RCC 7860 (cell line): ENCODE data around the gene PIH1D1.

Source experiments
- DNase-seq: peaks from one replicate; pipeline ENCODE4 v3.0.0-alpha.2; 2015; ENCODE audit warnings: low spot score
- FAIRE-seq: peaks from 2 replicates; lab custom pipeline; 2012; peaks lifted over from hg19 to GRCh38; lab: Jason Lieb, UNC

Gene PIH1D1

GRCh38 chr19:49436381-49437017 lies 15.1 kb downstream of the PIH1D1 start:
- FAIRE-seq = no peak
- DNase-seq = no peak

DNA sequence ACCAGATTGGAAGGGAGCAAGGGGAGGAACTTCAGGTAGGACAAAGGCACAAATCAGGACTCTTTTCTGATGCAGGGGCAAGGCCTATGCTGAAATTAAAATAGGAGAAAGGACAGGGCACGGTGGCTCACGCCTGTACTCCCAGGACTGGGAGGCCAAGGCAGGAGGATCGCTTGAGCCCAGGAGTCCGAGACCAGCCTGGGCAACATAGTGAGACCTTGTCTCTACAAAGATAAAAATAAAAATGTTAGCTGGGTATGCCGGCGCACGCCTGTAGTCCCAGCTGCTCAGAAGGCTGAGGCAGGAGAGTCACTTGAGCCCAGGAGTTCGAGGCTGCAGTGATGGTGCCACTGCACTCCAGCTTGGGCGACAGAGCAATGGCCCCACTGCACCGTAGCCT lies 15.9 kb downstream of the PIH1D1 start:
- no peak for DNase-seq
- FAIRE-seq = no peak

DNA sequence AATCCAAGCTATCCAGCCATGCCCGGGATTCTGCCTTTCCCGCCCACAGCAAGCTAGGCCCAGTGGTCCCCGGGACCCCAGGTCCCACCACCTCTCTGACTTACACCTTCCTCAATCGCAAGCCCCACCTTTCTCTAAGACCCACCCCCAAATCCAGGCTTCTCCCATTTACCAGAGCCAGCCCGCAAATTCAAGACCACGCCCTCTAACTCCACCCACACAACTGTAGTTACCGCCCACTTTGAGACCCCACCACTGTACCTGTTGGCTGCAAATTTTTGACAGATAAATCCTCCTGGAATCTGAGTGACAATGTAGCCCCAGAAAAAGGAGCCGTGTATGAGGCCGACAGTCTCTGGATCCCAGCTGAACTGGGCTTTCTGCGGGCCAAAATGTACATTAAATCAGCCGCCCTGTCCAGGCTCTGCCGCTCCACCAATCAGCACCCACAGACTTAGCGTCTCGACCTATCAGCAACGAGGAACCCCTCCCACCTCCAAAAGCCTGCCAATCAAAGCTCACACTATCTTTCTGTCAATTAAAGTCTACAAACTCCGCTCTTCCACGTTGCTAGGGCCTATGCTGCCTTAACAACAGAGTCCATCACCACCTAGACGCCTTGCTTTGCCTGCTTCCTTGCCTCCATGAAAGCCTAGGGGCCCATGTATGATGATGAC lies 16.6 kb downstream of the PIH1D1 start:
- DNase-seq (no peak), FAIRE-seq (no peak)

- no peak for FAIRE-seq
- no peak for DNase-seq
Measured at GRCh38 chr19:49433240-49433901, 18.2 kb downstream of the PIH1D1 start.

DNA sequence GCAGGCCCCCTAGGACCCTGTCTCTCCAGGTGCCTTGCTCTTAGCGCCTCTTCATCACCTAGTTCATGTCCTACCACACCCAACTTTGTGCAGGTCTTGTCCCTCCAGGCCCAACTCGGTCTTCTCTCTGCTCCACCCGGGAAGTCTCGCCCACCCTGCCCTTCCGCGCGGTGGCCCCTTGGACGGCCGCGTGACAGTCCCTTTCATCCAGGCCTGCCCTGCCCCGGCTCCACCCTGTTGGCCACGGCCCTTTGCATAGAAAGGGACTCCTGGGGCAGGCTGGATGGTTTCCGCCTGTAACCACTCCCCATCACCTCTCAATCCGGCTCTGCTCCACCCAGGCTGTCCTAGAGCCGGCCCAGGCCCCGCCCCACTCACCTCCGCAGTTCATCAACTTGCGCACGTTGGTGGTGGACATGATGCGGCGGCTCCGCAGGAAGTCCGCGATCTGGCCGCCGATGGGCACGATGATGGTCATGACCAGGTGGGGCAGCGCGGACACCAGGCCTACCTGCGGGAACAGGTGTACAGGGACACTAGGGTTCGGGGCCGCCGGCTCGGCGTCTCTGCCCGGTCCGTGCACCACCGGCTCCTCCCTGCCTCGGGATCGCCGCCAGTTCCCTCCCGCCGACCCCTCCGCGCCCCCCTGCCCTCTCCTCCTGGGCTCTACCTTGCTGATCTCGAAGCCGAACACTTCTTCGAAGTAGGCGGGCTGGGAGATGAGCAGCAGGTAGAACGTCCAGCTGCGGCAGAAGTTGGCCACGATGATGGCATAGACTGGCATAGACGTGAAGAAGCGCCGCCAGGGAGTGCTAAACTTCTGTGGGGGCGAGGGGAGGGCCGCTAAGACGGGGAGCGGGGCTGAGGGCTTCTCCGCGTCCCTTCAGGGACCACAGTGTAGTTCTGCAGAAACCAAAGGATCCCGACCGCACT lies 19.2 kb downstream of the PIH1D1 start:
- FAIRE-seq = no peak
- DNase-seq = no peak

GRCh38 chr19:49431330-49431749 lies 20.3 kb downstream of the PIH1D1 start:
- DNase-seq = no peak
- no peak for FAIRE-seq

DNA sequence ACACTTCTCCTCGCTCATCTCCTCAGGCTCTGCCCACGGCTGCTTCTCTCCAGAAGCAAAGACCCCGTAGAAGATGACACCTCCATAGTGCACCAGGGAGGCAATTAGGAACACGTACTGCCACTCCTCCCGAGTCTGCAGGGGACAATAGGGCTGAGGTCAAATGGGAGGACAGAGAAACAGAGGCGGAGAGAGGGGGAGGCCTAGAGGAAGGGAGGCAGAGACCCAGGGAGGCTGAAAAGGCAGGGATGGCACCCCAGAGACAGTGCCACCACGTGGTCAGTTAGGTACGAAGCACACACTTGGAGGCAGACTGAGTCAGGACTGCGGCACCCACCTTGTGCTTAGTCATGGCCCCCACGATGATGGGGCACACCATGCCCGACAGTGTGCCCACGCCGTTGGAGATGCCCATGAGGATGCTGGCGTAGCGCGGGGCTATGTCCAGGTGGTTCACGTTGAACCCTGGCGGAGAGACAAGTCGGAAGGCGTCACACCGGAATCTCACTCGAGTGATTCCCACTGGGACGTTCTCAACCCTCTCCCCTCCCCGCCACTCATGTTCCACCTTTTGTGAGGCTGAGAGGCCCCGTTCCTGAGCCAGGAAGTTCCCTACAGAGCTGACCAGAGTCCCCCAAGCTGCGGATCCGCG lies 20.8 kb downstream of the PIH1D1 start:
- no peak for FAIRE-seq

DNA sequence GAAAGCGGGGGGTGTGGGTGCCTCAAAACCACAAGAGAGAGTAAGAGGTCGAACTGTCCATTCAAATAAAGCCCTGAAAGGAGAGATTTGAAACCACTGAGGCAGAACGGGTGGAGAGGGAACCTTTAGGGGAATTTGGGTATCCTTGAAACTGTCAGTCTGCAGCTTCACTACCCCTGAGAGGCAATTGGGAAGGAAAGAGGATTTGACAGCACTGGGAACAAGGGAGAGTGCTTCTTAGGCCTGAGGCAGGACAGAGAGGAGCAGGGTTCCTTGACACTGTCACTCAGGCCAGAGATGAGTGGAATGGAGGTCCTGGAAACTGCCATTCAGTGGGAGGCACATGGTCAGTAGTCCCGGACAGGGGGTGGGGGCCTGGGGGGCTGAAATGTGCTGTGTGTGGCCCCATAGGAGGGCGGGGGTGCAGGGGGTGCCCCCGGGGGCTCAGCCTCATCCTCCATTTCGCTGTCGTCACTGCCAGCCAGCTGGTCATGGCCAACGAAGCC lies 21.4 kb downstream of the PIH1D1 start:
- no peak for FAIRE-seq

More for the DNA sequence above, 20.8 kb downstream of the PIH1D1 start:
- no peak for DNase-seq

GRCh38 chr19:49428547-49429451 lies 22.8 kb downstream of the PIH1D1 start:
- DNase-seq (no peak), FAIRE-seq (no peak)

More for the DNA sequence above, 21.4 kb downstream of the PIH1D1 start:
- DNase-seq = no peak

- no peak for DNase-seq
Measured at GRCh38 chr19:49427855-49428546, 23.6 kb downstream of the PIH1D1 start.

GRCh38 chr19:49427339-49427738 lies 24.3 kb downstream of the PIH1D1 start:
- DNase-seq (no peak), FAIRE-seq (no peak)

More at GRCh38 chr19:49427855-49428546, 23.6 kb downstream of the PIH1D1 start:
- FAIRE-seq = no peak

- no peak for DNase-seq
Measured at GRCh38 chr19:49425922-49426592, 25.6 kb downstream of the PIH1D1 start.

GRCh38 chr19:49425178-49425577 lies 26.4 kb downstream of the PIH1D1 start, which contains the start of gene GFY:
TSS of gene GFY (plus strand) at chr19:49425388. CDS start at chr19:49426431, 1,043 bp downstream.
- no peak for FAIRE-seq
- DNase-seq = no peak

More at GRCh38 chr19:49425922-49426592, 25.6 kb downstream of the PIH1D1 start:
- FAIRE-seq = no peak

DNA sequence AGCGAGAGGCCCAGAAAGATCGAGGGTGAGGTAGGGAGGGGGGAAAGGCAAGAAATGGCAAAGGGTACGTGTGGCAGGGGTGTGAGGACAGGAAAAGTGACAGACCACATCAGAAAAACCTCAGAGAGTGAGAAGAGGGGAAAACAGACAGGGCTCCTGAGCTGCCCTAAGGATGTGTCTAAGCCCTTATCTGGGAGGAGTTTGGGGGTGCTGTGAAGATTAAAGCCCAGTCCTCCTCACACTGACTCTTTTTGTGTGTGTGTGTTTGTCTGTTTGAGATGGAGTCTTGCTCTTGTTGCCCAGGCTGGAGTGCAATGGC lies 27.7 kb downstream of the PIH1D1 start:
- DNase-seq (no peak), FAIRE-seq (no peak)

DNA sequence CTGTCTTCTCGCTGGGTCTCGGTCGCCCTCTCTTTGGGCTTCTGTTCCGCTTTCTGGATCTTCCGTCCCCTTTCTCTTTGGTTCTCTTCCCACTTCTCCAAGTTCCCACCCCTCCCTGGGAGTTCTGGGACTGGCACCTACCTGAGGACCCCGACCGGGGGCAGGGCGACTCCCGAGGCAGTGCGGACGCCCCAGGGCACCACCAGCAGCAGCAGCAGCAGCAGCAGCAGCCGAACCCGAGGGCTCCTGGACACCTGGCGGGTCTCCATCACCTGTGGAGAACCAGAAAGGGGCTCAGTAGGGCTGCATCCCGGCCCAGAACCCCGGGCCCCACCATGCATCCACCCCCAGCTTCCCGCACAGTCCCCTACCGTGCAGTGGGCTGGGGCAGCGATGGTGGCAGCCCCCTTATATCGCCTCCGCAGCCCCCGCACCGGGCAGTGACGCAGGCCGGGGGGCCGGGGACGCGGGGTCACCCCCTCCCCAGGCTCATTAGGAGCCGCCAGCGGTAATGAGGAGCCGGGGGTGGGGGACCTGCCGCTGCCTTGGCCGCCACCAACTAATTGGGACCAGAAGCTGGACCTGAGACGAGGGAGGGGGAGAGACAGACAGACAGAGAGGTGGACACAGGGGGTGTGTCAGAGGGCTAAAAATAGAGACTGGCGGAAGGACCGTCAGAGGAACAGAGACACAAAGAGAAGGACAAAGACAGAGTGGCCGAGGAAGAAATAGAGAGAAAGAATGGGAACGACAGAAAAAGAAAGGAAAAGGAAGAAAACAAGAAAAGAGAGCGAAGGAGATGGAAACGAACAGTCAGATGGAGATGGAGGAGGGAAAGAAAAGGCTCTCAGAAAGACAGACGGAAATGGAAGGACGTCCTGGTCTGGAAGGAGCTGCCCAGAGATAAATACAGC lies 28.3 kb downstream of the PIH1D1 start, which contains the start of gene PTH2:
Gene PTH2 (minus strand): TSS at position 371 of the 914 bp plus-strand sequence. CDS start 102 bp downstream, at position 269.
- FAIRE-seq (no peak), DNase-seq (no peak)

DNA sequence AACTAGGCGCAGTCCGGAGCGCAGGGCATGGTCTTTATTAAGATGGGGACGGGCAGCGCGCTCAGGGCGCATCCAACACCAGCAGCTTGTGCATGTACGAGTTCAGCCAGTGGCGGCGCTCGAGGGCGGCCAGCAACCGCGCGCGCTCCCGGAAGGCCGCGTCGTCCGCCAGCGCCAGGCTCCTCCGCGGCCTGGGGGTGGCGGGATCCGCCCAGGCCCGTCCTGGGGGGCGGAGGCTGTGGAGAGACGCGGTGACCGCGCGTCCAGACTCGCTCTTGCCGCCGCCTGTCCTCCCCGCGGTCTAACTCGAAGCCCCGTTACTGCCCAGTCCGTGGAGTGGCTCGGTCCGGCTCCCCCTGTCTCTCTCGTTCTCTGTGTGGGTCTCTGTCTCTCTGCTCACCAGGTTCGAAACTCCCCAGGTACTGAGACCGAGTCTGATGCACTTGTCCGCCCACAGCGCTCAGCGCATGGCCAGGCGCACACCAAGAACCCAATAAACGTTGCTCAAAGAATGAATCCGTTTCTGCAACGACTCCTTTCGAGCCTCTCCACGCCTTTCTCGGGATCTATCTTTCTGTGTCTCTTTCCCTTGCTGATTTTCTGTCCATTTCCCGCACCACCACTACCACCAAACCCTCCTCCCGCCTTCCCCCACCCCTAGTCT lies 29.1 kb downstream of the PIH1D1 start:
- FAIRE-seq (no peak), DNase-seq (no peak)
